ENCODE data around the gene CSRP2.

DNA sequence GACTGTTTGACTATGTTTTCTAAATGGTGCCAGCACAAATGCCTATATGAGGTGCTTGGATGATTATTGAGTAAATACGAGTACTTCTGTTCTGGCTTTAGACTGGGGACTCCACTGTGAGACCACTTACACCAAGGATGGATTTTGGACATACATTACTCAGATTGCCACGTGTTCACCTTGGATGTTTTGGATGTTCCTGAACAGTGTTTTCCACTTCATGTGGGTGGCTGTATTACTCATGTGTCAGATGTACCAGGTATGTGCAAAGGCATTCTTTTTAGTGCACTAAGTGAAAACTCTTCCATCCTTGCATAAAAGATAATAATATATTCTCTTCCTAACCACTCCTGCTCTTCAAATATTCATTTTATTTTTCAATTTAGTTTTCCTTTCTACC lies 30.7 kb downstream of the CSRP2 start:
- no peak for TF ChIP-seq POLR2A (IDR thresholded peaks at IDR 0.05)
- TF ChIP-seq, protein P1, sequence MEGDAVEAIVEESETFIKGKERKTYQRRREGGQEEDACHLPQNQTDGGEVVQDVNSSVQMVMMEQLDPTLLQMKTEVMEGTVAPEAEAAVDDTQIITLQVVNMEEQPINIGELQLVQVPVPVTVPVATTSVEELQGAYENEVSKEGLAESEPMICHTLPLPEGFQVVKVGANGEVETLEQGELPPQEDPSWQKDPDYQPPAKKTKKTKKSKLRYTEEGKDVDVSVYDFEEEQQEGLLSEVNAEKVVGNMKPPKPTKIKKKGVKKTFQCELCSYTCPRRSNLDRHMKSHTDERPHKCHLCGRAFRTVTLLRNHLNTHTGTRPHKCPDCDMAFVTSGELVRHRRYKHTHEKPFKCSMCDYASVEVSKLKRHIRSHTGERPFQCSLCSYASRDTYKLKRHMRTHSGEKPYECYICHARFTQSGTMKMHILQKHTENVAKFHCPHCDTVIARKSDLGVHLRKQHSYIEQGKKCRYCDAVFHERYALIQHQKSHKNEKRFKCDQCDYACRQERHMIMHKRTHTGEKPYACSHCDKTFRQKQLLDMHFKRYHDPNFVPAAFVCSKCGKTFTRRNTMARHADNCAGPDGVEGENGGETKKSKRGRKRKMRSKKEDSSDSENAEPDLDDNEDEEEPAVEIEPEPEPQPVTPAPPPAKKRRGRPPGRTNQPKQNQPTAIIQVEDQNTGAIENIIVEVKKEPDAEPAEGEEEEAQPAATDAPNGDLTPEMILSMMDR (IDR thresholded peaks at IDR 0.05): no peak

All from body of pancreas (tissue), 4 donors.